Measurements from ENCODE around the gene TM9SF2.

TM9SF2 gene

GRCh38 chr13:99540530-99540929, 39.3 kb downstream of the TM9SF2 start:
- ChIA-PET CTCF (interaction anchor here (0.6 kb wide), 2 partner anchors 159 to 675 kb away, joined by 3 read pairs; no protein-coding TSS in a partner anchor), POLR2A (ENCODE audit: low non-redundant PET) (no interaction called here)
- DNase-seq (ENCODE audit: low spot score), result no peak
- TF ChIP-seq, protein P1, sequence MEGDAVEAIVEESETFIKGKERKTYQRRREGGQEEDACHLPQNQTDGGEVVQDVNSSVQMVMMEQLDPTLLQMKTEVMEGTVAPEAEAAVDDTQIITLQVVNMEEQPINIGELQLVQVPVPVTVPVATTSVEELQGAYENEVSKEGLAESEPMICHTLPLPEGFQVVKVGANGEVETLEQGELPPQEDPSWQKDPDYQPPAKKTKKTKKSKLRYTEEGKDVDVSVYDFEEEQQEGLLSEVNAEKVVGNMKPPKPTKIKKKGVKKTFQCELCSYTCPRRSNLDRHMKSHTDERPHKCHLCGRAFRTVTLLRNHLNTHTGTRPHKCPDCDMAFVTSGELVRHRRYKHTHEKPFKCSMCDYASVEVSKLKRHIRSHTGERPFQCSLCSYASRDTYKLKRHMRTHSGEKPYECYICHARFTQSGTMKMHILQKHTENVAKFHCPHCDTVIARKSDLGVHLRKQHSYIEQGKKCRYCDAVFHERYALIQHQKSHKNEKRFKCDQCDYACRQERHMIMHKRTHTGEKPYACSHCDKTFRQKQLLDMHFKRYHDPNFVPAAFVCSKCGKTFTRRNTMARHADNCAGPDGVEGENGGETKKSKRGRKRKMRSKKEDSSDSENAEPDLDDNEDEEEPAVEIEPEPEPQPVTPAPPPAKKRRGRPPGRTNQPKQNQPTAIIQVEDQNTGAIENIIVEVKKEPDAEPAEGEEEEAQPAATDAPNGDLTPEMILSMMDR (conservative IDR thresholded peaks at IDR 0.05; ENCODE audit: low read depth), result no peak
- H3K27ac ChIP-seq, result no peak overlapping the region

DNA sequence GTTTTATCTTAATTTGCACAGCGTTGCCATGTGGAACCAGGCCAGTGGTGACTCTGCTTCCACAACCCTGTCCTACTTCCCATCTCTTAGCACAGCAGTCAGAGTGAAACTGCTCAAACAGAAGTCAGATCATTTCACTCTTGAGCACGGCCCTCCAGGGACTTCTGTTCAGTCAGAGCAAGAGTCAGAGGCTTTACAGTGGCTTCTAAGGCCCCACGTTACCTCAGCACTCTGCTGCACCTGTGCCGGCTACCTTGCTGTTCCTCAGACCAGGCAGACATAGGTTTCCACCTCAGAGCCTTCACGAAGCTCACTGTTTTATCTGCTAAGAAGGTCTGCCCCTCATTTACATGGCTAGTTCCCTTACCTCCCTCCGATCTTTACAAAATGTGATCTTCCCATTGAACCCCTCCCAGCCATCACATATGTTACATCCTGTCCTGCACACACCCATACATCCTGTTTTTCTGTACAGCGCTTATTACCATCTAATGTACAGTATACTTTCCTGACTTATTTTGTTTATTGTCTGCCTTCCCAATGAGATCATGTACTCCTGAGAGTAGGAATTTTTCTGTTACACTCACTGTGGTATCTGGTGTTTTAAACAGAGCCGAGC, 41.6 kb downstream of the TM9SF2 start:
- no peak for DNase-seq (ENCODE audit: low spot score)
- no peak overlapping the region for H3K27ac ChIP-seq
- ChIA-PET POLR2A (ENCODE audit: low non-redundant PET) (no interaction called here), CTCF (no interaction called here)
- TF ChIP-seq, protein P1 (conservative IDR thresholded peaks at IDR 0.05; ENCODE audit: low read depth), result no peak

DNA sequence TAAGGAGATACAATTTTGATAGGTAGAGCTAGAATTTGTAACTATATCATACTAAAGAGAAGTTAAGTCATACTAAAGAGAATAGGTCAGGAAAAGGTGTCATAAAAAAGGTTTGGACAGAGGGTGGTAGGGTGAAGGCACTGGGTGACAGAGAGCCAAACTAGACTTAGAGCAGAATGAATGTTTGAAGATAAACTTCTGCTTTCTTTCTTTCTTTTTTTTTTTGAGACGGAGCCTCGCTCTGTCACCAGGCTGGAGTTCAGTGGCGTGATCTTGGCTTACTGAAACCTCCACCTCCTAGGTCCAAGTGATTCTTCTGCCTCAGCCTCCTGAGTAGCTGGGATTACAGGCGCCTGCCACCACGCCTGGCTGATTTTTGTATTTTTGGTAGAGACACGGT, 44.1 kb downstream of the TM9SF2 start:
- ChIA-PET CTCF (no interaction called here), POLR2A (ENCODE audit: low non-redundant PET) (no interaction called here)
- TF ChIP-seq, protein P1 (conservative IDR thresholded peaks at IDR 0.05; ENCODE audit: low read depth), result no peak
- H3K27ac ChIP-seq, result no peak overlapping the region
- DNase-seq (ENCODE audit: low spot score), result no peak

DNA sequence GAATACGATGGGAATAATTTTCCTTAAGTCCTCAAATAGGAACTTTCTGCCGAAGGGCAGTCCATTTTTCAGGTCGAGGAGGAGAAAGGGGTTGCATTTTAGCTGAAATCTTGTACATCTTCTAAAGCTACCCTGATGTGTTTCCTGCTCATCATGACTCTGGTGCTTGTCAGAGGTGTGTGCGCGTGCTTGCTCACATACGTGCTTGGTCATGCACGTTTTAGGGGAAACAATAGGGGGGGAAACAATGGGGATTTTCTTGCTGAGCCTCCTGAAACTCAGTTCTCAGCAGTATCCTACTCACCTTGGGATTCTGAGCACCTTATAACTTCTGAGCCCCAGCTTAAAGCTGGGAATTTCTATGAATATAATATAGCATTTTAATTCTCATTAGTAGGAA, 44.7 kb downstream of the TM9SF2 start:
- POLR2A ChIA-PET (ENCODE audit: low non-redundant PET), result no interaction called here
- CTCF ChIA-PET, result no interaction called here
- no peak for DNase-seq (ENCODE audit: low spot score)
- H3K27ac ChIP-seq, result no peak overlapping the region
- TF ChIP-seq, protein P1 (conservative IDR thresholded peaks at IDR 0.05; ENCODE audit: low read depth), result no peak

- TF ChIP-seq, protein P1 (conservative IDR thresholded peaks at IDR 0.05; ENCODE audit: low read depth), result no peak
- no peak for DNase-seq (ENCODE audit: low spot score)
- H3K27ac ChIP-seq, result no peak overlapping the region
- CTCF ChIA-PET, result no interaction called here
- POLR2A ChIA-PET (ENCODE audit: low non-redundant PET), result no interaction called here
Observed at GRCh38 chr13:99546878-99547277, 45.6 kb downstream of the TM9SF2 start.

DNA sequence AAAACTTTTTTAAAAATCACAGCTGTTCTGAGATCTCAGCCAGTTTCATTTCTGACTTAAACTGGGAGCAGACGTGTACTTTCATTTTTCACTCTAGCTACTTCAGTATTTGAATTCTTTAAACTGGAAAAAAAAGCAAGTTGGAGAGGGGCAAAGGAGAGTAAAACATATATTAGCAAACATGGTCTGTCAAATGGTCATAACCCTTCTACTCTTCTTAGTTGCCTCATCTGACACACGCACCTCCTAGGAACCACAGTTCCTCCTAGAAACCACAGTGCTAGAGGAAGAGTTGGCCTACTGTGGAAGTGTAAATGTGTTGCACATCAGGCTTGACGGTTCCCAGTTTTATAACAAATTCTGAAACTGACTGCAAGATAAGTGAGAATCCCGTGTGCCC, 47.2 kb downstream of the TM9SF2 start:
- CTCF ChIA-PET, result no interaction called here
- DNase-seq (ENCODE audit: low spot score), result no peak
- POLR2A ChIA-PET (ENCODE audit: low non-redundant PET), result no interaction called here
- no peak overlapping the region for H3K27ac ChIP-seq
- TF ChIP-seq, protein P1 (conservative IDR thresholded peaks at IDR 0.05; ENCODE audit: low read depth), result no peak

All from RWPE1 (cell line).